Lung (tissue), 12 donors: Measurements from ENCODE around the gene VRK2. TPM values are rescaled to one million over a fixed set of nuclear protein-coding genes. Genes with fewer than 3 reads are reported as not detected.
A peak's percentile ranks its signal among the peaks of the same experiment; 100 is the strongest.

Experiments used
- ATAC-seq: fragments of 200-7000 bp; cut with Tn5 transposase; one replicate; pipeline ENCODE4 v1.9.1; 2020; ENCODE audit warnings: moderate number of reproducible peaks; ENCODE audit not compliant: insufficient read depth, low FRiP score
- DNase-seq, 3 donors: peaks; one replicate each; pipeline ENCODE4 v3.0.0-alpha.2; 2013 to 2017
- H3K27ac ChIP-seq, 2 donors: one replicate each; pipeline ENCODE4 v1.5.1; 2013; ENCODE audit warnings: mild to moderate bottlenecking in 2 of 2, moderate library complexity in 2 of 2, control low read depth in 1 of 2, inconsistent platforms in 1 of 2, low read depth in 1 of 2, low read length in 1 of 2
- H3K27me3 ChIP-seq, 3 donors: one replicate each; pipeline ENCODE4 v1.5.1; 2013; ENCODE audit warnings: low read length in 2 of 3; ENCODE audit not compliant: control insufficient read depth in 3 of 3, insufficient read depth in 3 of 3
- H3K36me3 ChIP-seq, 4 donors: one replicate each; pipeline ENCODE4 v1.5.1; 2013; ENCODE audit warnings: low read length in 4 of 4, mild to moderate bottlenecking in 1 of 4, moderate library complexity in 1 of 4; ENCODE audit not compliant: control insufficient read depth in 4 of 4, insufficient read depth in 4 of 4
- H3K4me1 ChIP-seq, 5 donors: one replicate each; pipeline ENCODE4 v1.5.1; 2013; ENCODE audit warnings: low read length in 5 of 5, mild to moderate bottlenecking in 2 of 5, moderate library complexity in 1 of 5; ENCODE audit not compliant: control insufficient read depth in 5 of 5, insufficient read depth in 5 of 5
- H3K4me3 ChIP-seq: one replicate; pipeline ENCODE4 v1.5.1; 2013; ENCODE audit warnings: mild to moderate bottlenecking, control low read depth, moderate library complexity
- H3K9ac ChIP-seq, 2 donors: one replicate each; pipeline ENCODE4 v1.5.1; 2013; ENCODE audit warnings: low read length in 2 of 2, control low read depth in 1 of 2; ENCODE audit not compliant: insufficient read depth in 1 of 2
- H3K9me3 ChIP-seq, 4 donors: one replicate each; pipeline ENCODE4 v1.5.1; 2013; ENCODE audit warnings: low read length in 3 of 4, mild to moderate bottlenecking in 1 of 4, moderate library complexity in 1 of 4; ENCODE audit not compliant: control insufficient read depth in 4 of 4, insufficient read depth in 3 of 4
- CTCF ChIP-seq: IDR thresholded peaks from 2 replicates; pipeline ENCODE4 v1.5.1; 2012; ENCODE audit warnings: mild to moderate bottlenecking; ENCODE audit errors: control extremely low read depth, extremely low read depth
- WGBS, 2 donors: extraction: QIAGEN DNeasy Blood & Tissue Kit; methylation state at CpG; one replicate each; pipeline ENCODE4 v1.1.7; 2013; 5-methylcytosine and 5-hydroxymethylcytosine counted together
- polyA plus RNA-seq, 2 donors: library from polyadenylated mRNA; stranded (reverse); fragments of 200-250 nt; gene quantifications; one replicate each; pipeline ENCODE4 v1.2.1, GENCODE V29; 2013
- total RNA-seq, 2 donors: library from RNA; depleted of rRNA in 1 of 2; stranded (reverse); fragments of >200 nt in 1 of 2; gene quantifications; one replicate each; pipeline ENCODE4 v1.2.1, GENCODE V29; 2014 to 2021
- donor health status: control.
- donor health status: control.
- donor health status: Bipolar disorder and iron deficiency.
- donor health status: healthy.
- donor health status: DM: yes; HTN: yes; CAD: no.

Gene VRK2
- total and polyA plus RNA-seq, 4 donors, result 11.2 to 25.4 (median 14.7) TPM

GRCh38 chr2:58130238-58130637, 83.6 kb downstream of the VRK2 start:
- Histone ChIP-seq H3K4me1 (peaks cover 0 to 11% (median 0%) of the 10 kb centered on the region in 5 donors), H3K27me3 (no peaks in the 10 kb centered on the region), H3K36me3 (peaks cover 0 to 4% (median 3%) of the 10 kb centered on the region in 4 donors), H3K27ac (no peak overlapping the region), H3K4me3 (no peak overlapping the region), H3K9ac (no peak overlapping the region), H3K9me3 (no peaks in the 10 kb centered on the region)
- no peak for TF ChIP-seq CTCF
- ATAC-seq (no peak), DNase-seq (no peak)
- 95 to 96% methylated on average over 2 of the region's 2 CpGs for WGBS, 2 donors

- Histone ChIP-seq H3K27me3 (no peaks in the 10 kb centered on the region), H3K9ac (no peak overlapping the region), H3K27ac (no peak overlapping the region), H3K4me1 (peaks cover 0 to 11% (median 0%) of the 10 kb centered on the region in 5 donors), H3K4me3 (no peak overlapping the region), H3K36me3 (peaks cover 0 to 4% (median 3%) of the 10 kb centered on the region in 4 donors), H3K9me3 (no peaks in the 10 kb centered on the region)
- TF ChIP-seq CTCF, result no peak
- 68 to 80% methylated on average over 5 of the region's 5 CpGs for WGBS, 2 donors
- DNase-seq (peak; percentile 34 to 85 (median 76)), ATAC-seq (no peak)
These were observed 84.8 kb downstream of the VRK2 start for GRCh38 chr2:58131191-58132011.

GRCh38 chr2:58133395-58133794, 86.8 kb downstream of the VRK2 start:
- Histone ChIP-seq H3K27ac (no peak overlapping the region), H3K4me1 (peaks cover 0 to 11% (median 3%) of the 10 kb centered on the region in 5 donors), H3K9ac (no peak overlapping the region), H3K27me3 (no peaks in the 10 kb centered on the region), H3K9me3 (no peaks in the 10 kb centered on the region), H3K36me3 (peaks cover 0 to 4% (median 3%) of the 10 kb centered on the region in 4 donors), H3K4me3 (no peak overlapping the region)
- ATAC-seq, result no peak
- DNase-seq, result no peak
- no peak for TF ChIP-seq CTCF
